Measurements from ENCODE around the gene NUP62CL.

- no peak for TF ChIP-seq CTCF (IDR thresholded peaks at IDR 0.05)
- TF ChIP-seq EZH2 (IDR thresholded peaks at IDR 0.05; ENCODE audit: borderline replicate concordance, insufficient read depth, low read depth, low read length, poor library complexity, severe bottlenecking) = no peak
Measured at GRCh38 chrX:107076158-107076557, 130.1 kb downstream of the NUP62CL start.

All from B cell (primary cell).